HG02588 (cell line): ENCODE data around the gene OR2G2.

Source experiments
- ATAC-seq: cut with Tn5 transposase; IDR thresholded peaks from one replicate; pipeline ENCODE4 v1.9.1; 2021; ENCODE audit warnings: mild to moderate bottlenecking, moderate library complexity; ENCODE audit not compliant: unreplicated experiment

Gene OR2G2

GRCh38 chr1:247588060-247588459 lies at the start of gene OR2G2:
OR2G2 (plus strand) TSS chr1:247588360; CDS start chr1:247588360, 0 bp downstream.
- ATAC-seq, result no peak

DNA sequence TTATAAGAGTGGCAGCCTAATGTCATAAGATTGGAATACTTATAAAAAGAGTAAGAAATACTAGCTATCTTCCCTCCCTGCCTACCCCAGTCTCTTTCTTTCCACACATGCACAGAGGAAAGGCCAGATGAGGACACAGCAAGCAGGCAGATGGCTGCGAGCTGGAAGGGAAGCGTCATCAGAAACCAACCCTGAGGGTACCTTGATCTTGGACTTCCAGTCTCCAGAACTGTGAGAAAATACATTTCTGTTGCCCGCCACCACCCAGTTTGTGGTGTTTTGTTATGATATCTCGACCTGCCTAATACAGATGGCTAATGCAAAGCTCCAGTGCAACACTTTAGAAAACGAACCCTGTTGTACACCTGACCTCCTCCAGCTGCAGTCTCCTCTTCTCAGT lies 49.6 kb upstream of the OR2G2 start:
- no peak for ATAC-seq

DNA sequence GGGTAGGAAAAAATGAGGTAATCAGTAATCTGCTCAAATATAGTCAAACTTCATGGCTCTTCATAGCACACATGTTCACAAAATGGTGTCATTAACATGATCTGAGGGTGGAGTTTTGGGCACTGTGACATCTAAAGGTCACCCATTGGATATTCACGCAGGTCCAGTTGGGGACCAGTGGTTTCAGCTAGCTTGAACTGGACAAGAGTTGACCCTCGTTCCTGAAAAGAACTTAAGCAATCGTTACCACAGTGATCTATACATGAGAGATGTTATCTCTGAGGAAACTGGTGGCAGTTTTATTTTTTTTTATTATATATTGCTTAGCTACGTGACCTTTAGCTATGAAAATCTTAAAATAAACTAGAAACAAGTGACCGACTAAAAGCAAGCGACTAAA lies 48.9 kb upstream of the OR2G2 start:
- no peak for ATAC-seq

GRCh38 chr1:247540581-247540980 lies 47.6 kb upstream of the OR2G2 start:
- no peak for ATAC-seq

GRCh38 chr1:247542811-247543210 lies 45.3 kb upstream of the OR2G2 start:
- no peak for ATAC-seq

- ATAC-seq, result no peak
These were observed 40.1 kb upstream of the OR2G2 start for GRCh38 chr1:247548092-247548491.

DNA sequence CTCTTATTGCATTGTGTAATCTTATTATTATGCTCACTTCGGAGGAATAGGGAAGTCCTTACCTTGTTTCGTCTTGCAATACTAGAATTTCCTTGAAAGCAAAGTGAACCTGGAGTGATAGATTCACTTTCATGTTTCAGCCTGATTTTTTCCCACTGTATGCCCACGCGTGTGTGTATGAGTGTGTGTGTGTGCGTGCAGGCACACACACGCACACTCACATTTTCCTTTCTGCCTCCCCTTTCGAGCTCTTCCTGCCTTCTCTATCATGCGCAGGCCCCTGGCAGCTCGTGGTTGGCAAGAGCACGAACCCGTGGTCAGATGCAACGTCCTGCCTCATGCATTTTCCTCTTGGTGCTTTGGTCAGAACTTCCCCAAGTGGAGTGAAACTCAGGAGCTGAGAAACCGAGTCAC lies 39.4 kb upstream of the OR2G2 start, which contains the start of gene GCSAML:
GCSAML (plus strand) TSS at position 366 of the 414 bp plus-strand sequence. CDS start 58 bp downstream, outside the sequence.
- no peak for ATAC-seq

- ATAC-seq, result no peak
These were observed 36.4 kb upstream of the OR2G2 start for GRCh38 chr1:247551721-247552120.

GRCh38 chr1:247552231-247552630 lies 35.9 kb upstream of the OR2G2 start:
- no peak for ATAC-seq

DNA sequence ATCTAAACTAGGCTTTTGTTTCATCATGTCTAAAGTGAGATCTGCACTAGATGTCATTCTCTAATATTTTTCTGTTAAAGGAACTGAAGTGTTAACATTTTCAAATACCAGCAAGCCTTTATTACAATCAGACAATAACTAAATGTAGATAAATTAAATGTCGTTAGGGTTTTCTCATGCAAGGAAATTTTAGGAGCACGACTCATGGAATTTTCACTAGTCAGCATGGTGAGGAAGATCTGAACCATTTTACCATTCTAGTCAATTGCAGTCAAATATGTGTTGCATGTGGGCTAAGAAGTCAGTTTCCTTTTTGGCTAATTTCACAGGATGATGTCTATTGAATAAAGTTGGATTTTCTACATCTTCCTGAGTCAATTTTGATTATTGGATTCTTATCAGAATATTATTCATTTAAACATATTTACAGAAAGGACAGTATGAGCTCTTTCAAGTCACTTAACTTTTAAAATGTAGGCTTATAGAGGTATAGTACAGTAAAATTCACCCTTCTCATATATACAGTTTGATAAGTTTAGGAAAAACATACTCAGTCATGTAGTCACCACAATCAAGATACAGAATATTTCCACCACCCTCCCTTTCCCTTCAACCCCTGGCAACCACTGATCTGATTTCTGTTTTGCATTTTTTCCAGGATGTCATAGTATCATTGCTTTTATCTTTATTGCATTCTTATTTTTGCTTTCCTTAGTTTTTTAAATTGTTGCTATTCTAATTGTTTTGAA lies 30.1 kb upstream of the OR2G2 start:
- no peak for ATAC-seq

- ATAC-seq, result no peak
These were observed 26.4 kb upstream of the OR2G2 start for GRCh38 chr1:247561711-247562110.

GRCh38 chr1:247562198-247562597 lies 26.0 kb upstream of the OR2G2 start:
- no peak for ATAC-seq

GRCh38 chr1:247574236-247574635 lies 13.9 kb upstream of the OR2G2 start:
- ATAC-seq, result no peak

DNA sequence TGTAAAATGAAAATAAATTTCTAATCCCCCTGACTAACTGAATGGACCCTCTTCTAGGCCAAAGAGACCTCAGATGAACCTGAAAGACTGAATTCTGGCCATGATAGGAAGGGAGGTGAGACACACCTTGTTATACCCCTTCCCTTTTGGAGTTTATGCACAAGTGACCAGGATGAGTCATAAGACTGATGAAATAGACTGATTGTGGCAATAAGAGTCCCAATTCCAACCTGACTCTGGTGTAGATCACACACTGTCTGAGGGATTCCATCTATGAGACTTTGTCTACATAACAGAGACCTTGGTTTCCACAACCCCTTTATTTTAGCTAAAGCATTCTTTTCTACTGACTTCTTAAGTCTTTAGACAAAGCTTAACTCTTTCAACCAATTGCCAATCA lies 13.5 kb upstream of the OR2G2 start:
- no peak for ATAC-seq

- ATAC-seq, result no peak
These were observed 11.6 kb upstream of the OR2G2 start for GRCh38 chr1:247576514-247576913.

- no peak for ATAC-seq
These were observed 9.2 kb upstream of the OR2G2 start for GRCh38 chr1:247578946-247579460.

- ATAC-seq, result no peak
These were observed 17.1 kb downstream of the OR2G2 start, which contains the start of gene OR2G3 for GRCh38 chr1:247605286-247605685. OR2G3 (plus strand) TSS chr1:247605586; CDS start chr1:247605586, 0 bp downstream.

DNA sequence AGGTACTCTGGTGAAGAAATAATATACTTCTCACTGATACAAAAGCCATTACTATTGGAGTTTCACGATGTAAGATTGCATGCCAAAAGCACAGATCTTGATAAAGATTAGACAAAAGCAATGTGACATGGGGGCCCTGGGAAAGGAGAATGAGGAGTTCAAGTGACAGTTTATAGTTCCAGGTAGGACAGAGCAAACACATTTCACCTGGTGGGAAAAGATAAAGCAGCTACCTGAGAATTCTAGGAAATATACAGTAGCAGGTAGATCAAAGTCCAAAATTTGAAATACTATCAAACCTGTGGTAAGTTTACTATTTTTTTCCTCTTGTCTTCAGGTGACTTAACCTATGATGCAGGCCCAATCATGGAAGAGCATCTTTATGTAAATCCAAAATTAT lies 25.2 kb downstream of the OR2G2 start:
- no peak for ATAC-seq

DNA sequence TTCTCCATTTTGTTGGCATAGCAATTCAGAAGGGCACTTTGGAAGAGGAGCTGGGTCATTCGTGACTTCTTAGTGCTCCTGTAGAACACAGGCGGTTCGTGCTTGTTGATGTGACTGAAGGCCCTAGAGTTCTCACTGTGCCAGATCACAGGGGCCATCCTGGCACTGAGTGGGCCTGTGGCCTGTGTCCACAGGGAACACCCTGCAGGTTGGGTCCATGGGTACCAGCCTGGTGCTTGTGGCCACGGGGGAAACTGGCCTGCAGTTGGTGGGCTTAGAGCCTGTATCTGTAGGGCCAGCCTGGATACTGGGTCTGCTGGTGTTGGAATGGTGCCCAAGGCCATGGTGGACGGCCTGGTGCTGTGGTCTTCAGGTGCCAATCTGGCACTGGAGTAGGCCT lies 26.5 kb downstream of the OR2G2 start:
- ATAC-seq, result no peak

DNA sequence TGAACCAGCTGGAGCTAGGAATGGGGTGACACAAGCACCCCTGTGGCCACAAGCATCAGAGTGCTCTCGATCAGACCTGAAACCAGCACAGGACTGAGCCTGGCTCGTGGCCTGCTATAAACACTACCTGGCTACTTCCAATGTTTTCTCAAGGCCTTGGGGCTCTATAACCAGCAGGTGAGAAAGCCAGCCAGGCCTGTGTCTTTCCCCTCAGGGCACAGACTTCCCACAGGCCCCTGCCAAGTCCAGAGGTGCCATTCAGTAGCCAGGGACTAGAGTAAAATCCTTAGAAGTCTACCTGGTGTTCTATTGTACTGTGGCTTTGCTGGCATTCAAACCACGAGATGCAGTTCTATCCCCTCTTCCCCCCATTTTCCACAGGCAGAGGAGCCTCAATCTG lies 39.8 kb downstream of the OR2G2 start:
- ATAC-seq, result no peak

GRCh38 chr1:247638011-247638410 lies 49.9 kb downstream of the OR2G2 start:
- ATAC-seq, result no peak

GRCh38 chr1:247638781-247639180 lies 50.6 kb downstream of the OR2G2 start:
- ATAC-seq, result no peak
